ENCODE measurements around the gene GSK3A.

DNA sequence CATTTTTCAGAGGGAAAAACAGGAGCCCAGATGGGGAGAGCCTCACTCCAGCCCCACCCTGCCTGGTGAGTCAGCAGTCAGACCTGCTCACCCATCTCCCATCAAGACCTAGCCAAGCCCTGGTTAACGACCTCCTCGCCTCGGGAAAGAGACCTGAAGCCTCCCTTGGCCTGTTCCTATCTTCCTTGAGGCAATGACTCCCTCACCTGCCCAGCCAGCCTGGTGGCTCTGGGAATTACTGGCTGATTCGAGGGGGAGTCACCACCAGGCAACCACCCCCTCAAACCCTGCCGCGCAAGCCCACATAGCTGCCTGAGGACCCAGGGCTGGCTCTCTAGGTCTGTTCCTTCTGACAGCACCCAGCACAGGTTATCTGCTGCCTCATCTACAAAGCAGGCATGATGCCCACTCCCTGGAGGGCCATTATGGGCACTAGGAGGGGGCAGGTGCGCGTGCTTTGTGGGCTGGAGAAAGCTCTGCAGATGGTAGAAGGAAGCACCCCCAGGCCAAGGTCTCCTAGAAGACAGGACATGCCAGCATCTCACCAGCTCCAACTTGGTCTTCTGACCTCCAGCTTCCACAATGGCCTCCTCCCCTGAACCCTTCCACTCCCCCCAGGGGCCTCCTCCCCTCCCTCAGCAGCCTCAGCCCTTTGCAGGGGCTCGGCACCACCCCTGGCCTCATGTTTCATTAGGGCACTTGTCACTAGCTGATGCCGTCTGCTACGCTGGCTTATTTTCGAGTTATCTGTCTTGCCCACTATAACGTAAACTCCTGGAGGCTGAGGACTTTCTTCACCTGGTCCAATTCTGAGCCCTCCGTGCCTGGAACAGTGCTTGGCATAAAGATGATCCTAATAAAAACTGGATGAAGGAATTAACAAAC, 35.3 kb downstream of the GSK3A start:
- TF ChIP-seq, protein P1, sequence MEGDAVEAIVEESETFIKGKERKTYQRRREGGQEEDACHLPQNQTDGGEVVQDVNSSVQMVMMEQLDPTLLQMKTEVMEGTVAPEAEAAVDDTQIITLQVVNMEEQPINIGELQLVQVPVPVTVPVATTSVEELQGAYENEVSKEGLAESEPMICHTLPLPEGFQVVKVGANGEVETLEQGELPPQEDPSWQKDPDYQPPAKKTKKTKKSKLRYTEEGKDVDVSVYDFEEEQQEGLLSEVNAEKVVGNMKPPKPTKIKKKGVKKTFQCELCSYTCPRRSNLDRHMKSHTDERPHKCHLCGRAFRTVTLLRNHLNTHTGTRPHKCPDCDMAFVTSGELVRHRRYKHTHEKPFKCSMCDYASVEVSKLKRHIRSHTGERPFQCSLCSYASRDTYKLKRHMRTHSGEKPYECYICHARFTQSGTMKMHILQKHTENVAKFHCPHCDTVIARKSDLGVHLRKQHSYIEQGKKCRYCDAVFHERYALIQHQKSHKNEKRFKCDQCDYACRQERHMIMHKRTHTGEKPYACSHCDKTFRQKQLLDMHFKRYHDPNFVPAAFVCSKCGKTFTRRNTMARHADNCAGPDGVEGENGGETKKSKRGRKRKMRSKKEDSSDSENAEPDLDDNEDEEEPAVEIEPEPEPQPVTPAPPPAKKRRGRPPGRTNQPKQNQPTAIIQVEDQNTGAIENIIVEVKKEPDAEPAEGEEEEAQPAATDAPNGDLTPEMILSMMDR (conservative IDR thresholded peaks at IDR 0.05; ENCODE audit: low read depth in 2 of 2) = no peak
- no peak for TF ChIP-seq NANOG (IDR thresholded peaks at IDR 0.05; ENCODE audit: borderline replicate concordance)
- TF ChIP-seq EZH2phosphoT487 (IDR thresholded peaks at IDR 0.05; ENCODE audit: unreplicated experiment) = no peak
- TF ChIP-seq JUNB (IDR thresholded peaks at IDR 0.05; ENCODE audit: unreplicated experiment) = no peak
- TF ChIP-seq, protein P2, sequence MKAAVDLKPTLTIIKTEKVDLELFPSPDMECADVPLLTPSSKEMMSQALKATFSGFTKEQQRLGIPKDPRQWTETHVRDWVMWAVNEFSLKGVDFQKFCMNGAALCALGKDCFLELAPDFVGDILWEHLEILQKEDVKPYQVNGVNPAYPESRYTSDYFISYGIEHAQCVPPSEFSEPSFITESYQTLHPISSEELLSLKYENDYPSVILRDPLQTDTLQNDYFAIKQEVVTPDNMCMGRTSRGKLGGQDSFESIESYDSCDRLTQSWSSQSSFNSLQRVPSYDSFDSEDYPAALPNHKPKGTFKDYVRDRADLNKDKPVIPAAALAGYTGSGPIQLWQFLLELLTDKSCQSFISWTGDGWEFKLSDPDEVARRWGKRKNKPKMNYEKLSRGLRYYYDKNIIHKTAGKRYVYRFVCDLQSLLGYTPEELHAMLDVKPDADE (IDR thresholded peaks at IDR 0.05) = no peak
- TF ChIP-seq, protein P3, sequence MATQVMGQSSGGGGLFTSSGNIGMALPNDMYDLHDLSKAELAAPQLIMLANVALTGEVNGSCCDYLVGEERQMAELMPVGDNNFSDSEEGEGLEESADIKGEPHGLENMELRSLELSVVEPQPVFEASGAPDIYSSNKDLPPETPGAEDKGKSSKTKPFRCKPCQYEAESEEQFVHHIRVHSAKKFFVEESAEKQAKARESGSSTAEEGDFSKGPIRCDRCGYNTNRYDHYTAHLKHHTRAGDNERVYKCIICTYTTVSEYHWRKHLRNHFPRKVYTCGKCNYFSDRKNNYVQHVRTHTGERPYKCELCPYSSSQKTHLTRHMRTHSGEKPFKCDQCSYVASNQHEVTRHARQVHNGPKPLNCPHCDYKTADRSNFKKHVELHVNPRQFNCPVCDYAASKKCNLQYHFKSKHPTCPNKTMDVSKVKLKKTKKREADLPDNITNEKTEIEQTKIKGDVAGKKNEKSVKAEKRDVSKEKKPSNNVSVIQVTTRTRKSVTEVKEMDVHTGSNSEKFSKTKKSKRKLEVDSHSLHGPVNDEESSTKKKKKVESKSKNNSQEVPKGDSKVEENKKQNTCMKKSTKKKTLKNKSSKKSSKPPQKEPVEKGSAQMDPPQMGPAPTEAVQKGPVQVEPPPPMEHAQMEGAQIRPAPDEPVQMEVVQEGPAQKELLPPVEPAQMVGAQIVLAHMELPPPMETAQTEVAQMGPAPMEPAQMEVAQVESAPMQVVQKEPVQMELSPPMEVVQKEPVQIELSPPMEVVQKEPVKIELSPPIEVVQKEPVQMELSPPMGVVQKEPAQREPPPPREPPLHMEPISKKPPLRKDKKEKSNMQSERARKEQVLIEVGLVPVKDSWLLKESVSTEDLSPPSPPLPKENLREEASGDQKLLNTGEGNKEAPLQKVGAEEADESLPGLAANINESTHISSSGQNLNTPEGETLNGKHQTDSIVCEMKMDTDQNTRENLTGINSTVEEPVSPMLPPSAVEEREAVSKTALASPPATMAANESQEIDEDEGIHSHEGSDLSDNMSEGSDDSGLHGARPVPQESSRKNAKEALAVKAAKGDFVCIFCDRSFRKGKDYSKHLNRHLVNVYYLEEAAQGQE (IDR thresholded peaks at IDR 0.05; ENCODE audit: unreplicated experiment) = no peak
- no peak for TF ChIP-seq POLR2AphosphoS5 (IDR thresholded peaks at IDR 0.05; ENCODE audit: low read depth)
- TF ChIP-seq EZH2 (IDR thresholded peaks at IDR 0.05; ENCODE audit: low read depth, unreplicated experiment) = no peak
